ENCODE results near the gene CENATAC.
A peak's percentile ranks its signal among the peaks of the same experiment; 100 is the strongest.
"Not testable (repeated sequence)": the region's sequence is repeated elsewhere in the genome, so short reads cannot be mapped to it uniquely, and the experiment has no call there.

The CENATAC gene

DNA sequence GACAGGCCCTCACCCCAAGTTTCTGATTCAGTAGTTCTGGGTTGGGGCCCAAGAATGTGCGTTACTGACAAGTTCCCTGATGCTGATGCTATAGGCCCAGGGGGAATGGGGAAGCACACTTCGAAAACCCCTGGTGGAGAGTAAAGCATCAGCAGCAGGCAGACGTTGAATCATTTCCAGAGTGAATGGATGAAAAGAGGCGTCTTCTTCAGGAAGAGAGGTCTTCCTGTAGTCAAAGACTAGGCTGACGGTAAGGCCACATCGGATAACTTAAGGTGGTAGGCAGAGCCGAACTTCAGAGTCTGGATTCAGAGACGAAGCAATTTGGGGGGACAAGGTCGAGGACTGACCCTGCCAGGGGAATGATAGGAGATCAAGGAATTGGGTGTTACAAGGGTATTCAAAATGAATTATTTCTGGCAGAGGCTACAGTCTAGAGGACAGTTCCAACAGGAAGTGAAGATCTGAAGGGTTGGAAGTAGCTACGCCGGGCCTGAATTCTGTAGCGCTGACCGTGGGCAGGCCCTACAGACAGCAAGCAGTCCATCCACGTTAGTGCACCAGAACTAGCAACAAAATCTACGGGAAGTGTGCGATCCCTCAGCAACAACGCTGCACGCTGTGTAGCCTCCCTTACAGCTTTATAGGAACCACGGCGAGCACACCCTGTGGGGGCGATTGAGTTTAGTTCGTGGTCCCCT, 862 bp upstream of the CENATAC start:
- DNase-seq (ENCODE audit: low read depth, low spot score), result no peak

DNA sequence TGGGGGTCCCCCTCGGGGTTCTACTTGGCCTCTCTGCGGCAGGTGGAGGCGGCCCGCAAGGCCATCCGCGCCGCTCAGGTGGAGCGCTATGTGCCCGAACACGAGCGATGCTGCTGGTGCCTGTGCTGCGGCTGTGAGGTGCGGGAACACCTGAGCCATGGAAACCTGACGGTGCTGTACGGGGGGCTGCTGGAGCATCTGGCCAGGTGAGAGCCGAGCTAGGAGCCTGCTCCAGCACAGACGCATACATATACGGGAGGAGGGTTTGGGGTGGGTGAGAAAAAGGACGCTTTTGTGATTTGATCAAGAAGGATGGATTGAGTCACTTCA, 415 bp downstream of the CENATAC start:
- DNase-seq (ENCODE audit: low read depth, low spot score), result no peak

GRCh38 chr11:118998822-118999221, 884 bp downstream of the CENATAC start:
- no peak for DNase-seq (ENCODE audit: low read depth, low spot score)

GRCh38 chr11:119000906-119001305, 3.0 kb downstream of the CENATAC start:
- DNase-seq (ENCODE audit: low read depth, low spot score), result no peak

GRCh38 chr11:119006656-119007055, 8.7 kb downstream of the CENATAC start:
- DNase-seq (ENCODE audit: low read depth, low spot score), result no peak

- no peak for DNase-seq (ENCODE audit: low read depth, low spot score)
These were observed 13.6 kb downstream of the CENATAC start for GRCh38 chr11:119011476-119012053.

GRCh38 chr11:119012629-119013170, 14.8 kb downstream of the CENATAC start:
- no peak for DNase-seq (ENCODE audit: low read depth, low spot score)

- DNase-seq (ENCODE audit: low read depth, low spot score), result no peak
These were observed 16.4 kb downstream of the CENATAC start for GRCh38 chr11:119014209-119014924.

DNA sequence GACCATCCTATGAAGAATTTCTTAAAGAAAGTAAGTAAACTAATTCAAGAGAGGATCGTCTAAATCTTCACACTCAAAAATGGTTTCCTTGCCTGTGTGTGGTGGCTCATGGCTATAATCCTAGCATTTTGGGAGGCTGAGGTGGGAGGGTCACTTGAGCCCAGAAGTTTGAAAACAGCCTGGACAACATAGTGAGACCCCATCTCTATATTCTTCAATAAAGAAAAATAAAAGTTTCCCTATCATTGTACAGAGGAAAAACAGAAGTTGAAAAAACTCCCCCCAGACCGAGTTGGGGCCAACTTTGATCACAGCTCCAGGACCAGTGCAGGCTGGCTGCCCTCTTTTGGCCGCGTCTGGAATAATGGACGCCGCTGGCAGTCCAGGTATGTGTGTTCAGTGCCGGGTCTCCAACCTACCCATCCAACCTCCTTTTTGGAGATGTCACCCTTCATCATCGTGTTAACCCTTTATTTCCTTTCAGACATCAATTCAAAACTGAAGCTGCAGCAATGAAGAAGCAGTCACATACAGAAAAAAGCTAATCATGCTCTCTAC, 17.2 kb downstream of the CENATAC start:
- DNase-seq (ENCODE audit: low read depth, low spot score), result no peak

- no peak for DNase-seq (ENCODE audit: low read depth, low spot score)
These were observed 18.5 kb downstream of the CENATAC start for GRCh38 chr11:119016216-119017009.

DNA sequence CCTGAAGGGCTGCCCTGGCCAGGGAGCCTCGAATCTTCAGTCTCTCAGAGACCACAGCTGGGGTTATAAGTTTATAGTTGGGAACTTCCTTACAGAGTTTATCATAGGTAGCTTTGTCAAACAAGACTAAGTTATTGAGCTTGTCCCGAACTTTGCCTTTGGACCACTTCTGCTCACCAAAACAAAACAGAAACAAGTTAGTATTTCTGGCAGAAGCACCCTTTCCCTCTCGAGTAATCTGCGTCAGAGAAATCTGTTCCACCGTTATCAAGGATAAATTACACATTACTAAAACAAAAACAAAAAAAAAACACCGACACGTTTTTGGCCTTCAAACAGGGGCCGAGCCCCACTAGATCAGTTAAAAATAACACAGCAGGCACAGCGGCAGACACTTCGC, 19.4 kb downstream of the CENATAC start:
- DNase-seq (ENCODE audit: low read depth, low spot score), result not testable (repeated sequence)

GRCh38 chr11:119018074-119018938, 20.4 kb downstream of the CENATAC start, which contains the start of the genes RPS25 and TRAPPC4:
TSS of gene RPS25 (minus strand) at chr11:119018343. CDS start at chr11:119018284, 59 bp downstream.
TSS of gene TRAPPC4 (plus strand) at chr11:119018766. CDS start at chr11:119018796, 30 bp downstream.
- peak; percentile 90 for DNase-seq (ENCODE audit: low read depth, low spot score)

DNA sequence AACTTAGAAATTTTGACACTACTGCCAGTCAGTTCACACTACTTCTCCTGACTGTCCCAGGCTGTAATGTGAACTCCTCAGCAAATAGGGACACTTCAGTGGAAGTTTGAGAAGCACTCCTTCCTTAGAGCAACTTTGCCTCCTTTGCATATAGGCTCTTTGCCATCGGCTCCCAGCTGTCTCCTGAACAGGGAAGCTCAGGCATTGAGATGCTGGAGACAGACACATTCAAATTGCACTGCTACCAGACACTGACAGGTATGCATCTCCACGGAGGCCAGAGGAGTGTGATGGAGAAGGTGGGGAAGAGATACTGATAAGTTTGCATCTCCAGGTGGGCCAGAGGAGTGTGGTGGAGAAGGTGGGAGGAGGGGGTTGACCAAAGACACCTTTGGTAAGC, 22.1 kb downstream of the CENATAC start:
- DNase-seq (ENCODE audit: low read depth, low spot score), result no peak

DNA sequence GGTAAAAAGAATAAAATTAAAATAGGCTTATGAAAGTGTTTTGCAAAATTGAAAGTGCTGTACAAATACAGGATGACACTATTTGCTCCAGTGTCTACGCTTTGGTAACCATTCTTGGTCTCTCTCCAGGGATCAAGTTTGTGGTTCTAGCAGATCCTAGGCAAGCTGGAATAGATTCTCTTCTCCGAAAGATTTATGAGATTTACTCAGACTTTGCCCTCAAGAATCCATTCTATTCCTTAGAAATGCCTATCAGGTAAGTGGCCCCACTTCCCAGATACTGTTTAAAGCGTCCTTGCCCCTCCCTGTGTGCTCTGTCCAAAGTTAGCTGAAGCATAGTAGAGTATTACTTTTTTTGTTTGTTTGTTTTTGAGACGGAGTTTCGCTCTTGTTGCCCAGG, 23.7 kb downstream of the CENATAC start:
- DNase-seq (ENCODE audit: low read depth, low spot score), result no peak

DNA sequence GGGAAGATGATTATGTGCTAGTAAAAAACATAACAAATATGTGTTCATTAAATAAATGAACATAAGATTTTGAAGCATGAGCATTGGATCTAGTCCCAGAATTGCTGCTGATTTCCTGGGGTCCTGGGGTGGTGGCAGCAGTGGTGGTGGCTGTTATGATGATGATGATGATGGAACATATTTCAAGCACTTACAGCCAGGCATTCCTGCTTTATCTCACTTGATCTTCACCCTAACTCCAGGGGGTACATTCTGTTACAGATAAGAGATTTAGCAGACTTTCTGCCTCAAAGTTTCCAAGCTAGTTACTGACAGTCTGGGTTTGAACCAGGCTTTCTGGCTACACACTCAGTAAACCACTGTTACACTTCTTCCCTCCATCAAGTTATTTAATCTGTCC, 25.8 kb downstream of the CENATAC start:
- no peak for DNase-seq (ENCODE audit: low read depth, low spot score)

GRCh38 chr11:119024430-119025098, 26.6 kb downstream of the CENATAC start:
- DNase-seq (ENCODE audit: low read depth, low spot score), result no peak

GRCh38 chr11:119025099-119025473, 27.1 kb downstream of the CENATAC start:
- no peak for DNase-seq (ENCODE audit: low read depth, low spot score)

DNA sequence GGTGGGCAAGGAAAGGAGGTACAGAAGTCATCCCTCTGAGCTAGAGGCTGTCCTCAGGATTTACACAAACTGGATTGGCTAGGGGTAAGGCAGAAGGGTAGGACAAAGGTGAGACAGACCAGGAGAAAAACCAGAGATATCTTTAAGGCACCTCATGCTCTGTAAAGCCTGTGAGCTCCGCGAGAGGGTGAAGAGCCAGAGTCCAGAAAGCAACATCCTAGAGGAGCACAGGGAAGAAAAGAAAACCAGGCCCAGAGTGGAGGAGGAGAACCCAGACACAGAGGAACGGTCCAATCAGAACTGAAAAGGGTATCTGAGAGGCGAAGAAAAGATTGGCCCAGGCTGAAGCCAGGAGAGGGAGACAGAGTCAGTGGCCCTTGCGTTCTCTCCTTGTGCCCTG, 27.6 kb downstream of the CENATAC start:
- no peak for DNase-seq (ENCODE audit: low read depth, low spot score)

- no peak for DNase-seq (ENCODE audit: low read depth, low spot score)
These were observed 28.2 kb downstream of the CENATAC start for GRCh38 chr11:119025978-119026766.
